Measurements from ENCODE around the gene RUNX2. TPM values are rescaled to one million over a fixed set of nuclear protein-coding genes. Genes with fewer than 3 reads are reported as not detected.
"Not testable (repeated sequence)": the region's sequence is repeated elsewhere in the genome, so short reads cannot be mapped to it uniquely, and the experiment has no call there.

RUNX2 gene
- total RNA-seq, 1 donor from 2014 or later: 0.09 TPM

- no peak overlapping the region for H3K9ac ChIP-seq
- Mint-ChIP-seq H3K27me3 (ENCODE audit: insufficient read depth, low read depth) (peaks cover 18% of the 10 kb centered on the region), H3K4me3 (no peak overlapping the region), H3K4me1 (peaks cover 31% of the 10 kb centered on the region), H3K9me3 (peaks cover 2% of the 10 kb centered on the region), H3K27ac (no peak overlapping the region), H3K36me3 (peaks cover 2% of the 10 kb centered on the region)
- H3K79me2 ChIP-seq (ENCODE audit: low read depth): no peaks in the 10 kb centered on the region
- peaks cover 11% of the 10 kb centered on the region for H3F3A ChIP-seq (ENCODE audit: low read depth)
- TF ChIP-seq CTCF (IDR thresholded peaks at IDR 0.05) (no peak), EZH2phosphoT487 (IDR thresholded peaks at IDR 0.05) (no peak), EZH2 (IDR thresholded peaks at IDR 0.05) (no peak)
- peaks cover 16% of the 10 kb centered on the region for H3K27me3 ChIP-seq
- H3K36me3 ChIP-seq: no peaks in the 10 kb centered on the region
- no peaks in the 10 kb centered on the region for H3K9me3 ChIP-seq (ENCODE audit: low read depth)
- H3K4me2 ChIP-seq: no peak overlapping the region
- no peaks in the 10 kb centered on the region for H4K20me1 ChIP-seq (ENCODE audit: low read depth)
- DNase-seq (ENCODE audit: low spot score): no peak
- H3K4me1 ChIP-seq: peaks cover 26% of the 10 kb centered on the region
- H2AFZ ChIP-seq (replicated peaks): no peak overlapping the region
- H3K4me3 ChIP-seq: no peak overlapping the region
- no peak overlapping the region for H3K27ac ChIP-seq
Observed at GRCh38 chr6:45668705-45669104, 340.6 kb downstream of the RUNX2 start.

- H3K79me2 ChIP-seq (ENCODE audit: low read depth); H3K4me3 ChIP-seq; DNase-seq (ENCODE audit: low spot score); H3K4me2 ChIP-seq; H3K36me3 ChIP-seq; H3K9me3 Mint-ChIP-seq; H3K9me3 ChIP-seq (ENCODE audit: low read depth); H3K9ac ChIP-seq; H2AFZ ChIP-seq (replicated peaks); H3K27ac Mint-ChIP-seq; H3F3A ChIP-seq (ENCODE audit: low read depth); H3K4me1 ChIP-seq; H3K27ac ChIP-seq; H3K36me3 Mint-ChIP-seq; H3K27me3 Mint-ChIP-seq (ENCODE audit: insufficient read depth, low read depth); H3K27me3 ChIP-seq; H4K20me1 ChIP-seq (ENCODE audit: low read depth); H3K4me3 Mint-ChIP-seq: not testable (repeated sequence)
- peaks cover 16% of the 10 kb centered on the region for H3K4me1 Mint-ChIP-seq
Observed at GRCh38 chr6:45673167-45673566, 345.0 kb downstream of the RUNX2 start.

- not testable (repeated sequence) for H3K4me2 ChIP-seq; H3K4me3 ChIP-seq; H3K4me1 ChIP-seq; H3K36me3 Mint-ChIP-seq; H3K9me3 ChIP-seq (ENCODE audit: low read depth); H3K27ac Mint-ChIP-seq; H3K9ac ChIP-seq; H3K36me3 ChIP-seq; H3F3A ChIP-seq (ENCODE audit: low read depth); DNase-seq (ENCODE audit: low spot score); H3K27me3 ChIP-seq; H3K27ac ChIP-seq; H3K4me3 Mint-ChIP-seq; H4K20me1 ChIP-seq (ENCODE audit: low read depth); H3K79me2 ChIP-seq (ENCODE audit: low read depth)
- Mint-ChIP-seq H3K27me3 (ENCODE audit: insufficient read depth, low read depth) (peaks cover 12% of the 10 kb centered on the region), H3K4me1 (peaks cover 18% of the 10 kb centered on the region), H3K9me3 (peaks cover 12% of the 10 kb centered on the region)
- H2AFZ ChIP-seq (replicated peaks): peak overlapping the region; percentile 69
Observed at GRCh38 chr6:45675166-45675565, 347.0 kb downstream of the RUNX2 start.

- Mint-ChIP-seq H3K27ac (no peak overlapping the region), H3K4me3 (no peak overlapping the region), H3K27me3 (ENCODE audit: insufficient read depth, low read depth) (peaks cover 12% of the 10 kb centered on the region), H3K4me1 (peaks cover 18% of the 10 kb centered on the region), H3K36me3 (no peaks in the 10 kb centered on the region), H3K9me3 (peaks cover 12% of the 10 kb centered on the region)
- Histone ChIP-seq H2AFZ (replicated peaks) (peak overlapping the region; percentile 69), H3K9me3 (ENCODE audit: low read depth) (no peaks in the 10 kb centered on the region), H3K4me3 (no peak overlapping the region), H4K20me1 (ENCODE audit: low read depth) (no peaks in the 10 kb centered on the region), H3K9ac (no peak overlapping the region), H3K4me1 (no peaks in the 10 kb centered on the region), H3K36me3 (no peaks in the 10 kb centered on the region), H3F3A (ENCODE audit: low read depth) (no peaks in the 10 kb centered on the region), H3K79me2 (ENCODE audit: low read depth) (no peaks in the 10 kb centered on the region), H3K4me2 (no peak overlapping the region), H3K27me3 (no peaks in the 10 kb centered on the region), H3K27ac (no peak overlapping the region)
- no peak for TF ChIP-seq CTCF (IDR thresholded peaks at IDR 0.05)
- TF ChIP-seq EZH2 (IDR thresholded peaks at IDR 0.05): no peak
- no peak for TF ChIP-seq EZH2phosphoT487 (IDR thresholded peaks at IDR 0.05)
- no peak for DNase-seq (ENCODE audit: low spot score)
Observed at GRCh38 chr6:45675634-45676033, 347.5 kb downstream of the RUNX2 start.
